Stomach (tissue), 9 donors: ENCODE measurements around the gene CCN2. TPM values are rescaled to one million over a fixed set of nuclear protein-coding genes. Genes with fewer than 3 reads are reported as not detected.

Source experiments
- DNase-seq, 2 donors: peaks; one replicate each; pipeline versions ENCODE4 v3.0.0 to v3.0.0-alpha.2; 2013 to 2019
- H3K27ac ChIP-seq, 5 donors: fragments of 200-600 bp in 4 of 5; sonication (generic) in 4 of 5; one replicate each; pipeline ENCODE4 v1.5.1; 2013 to 2019; ENCODE audit warnings: mild to moderate bottlenecking in 1 of 5, moderate library complexity in 1 of 5
- H3K27me3 ChIP-seq, 3 donors: fragments of 200-600 bp; sonication (generic); one replicate each; pipeline ENCODE4 v1.5.1; 2017 to 2019; ENCODE audit warnings: mixed run types in 1 of 3
- H3K36me3 ChIP-seq, 4 donors: fragments of 200-600 bp; sonication (generic); 1 replicate in 3 of 4; 2 replicates in 1 of 4; pipeline ENCODE4 v1.5.1; 2016 to 2019
- H3K4me1 ChIP-seq, 4 donors: fragments of 200-600 bp; sonication (generic); one replicate each; pipeline ENCODE4 v1.5.1; 2016 to 2019
- H3K4me3 ChIP-seq, 4 donors: fragments of 200-600 bp; sonication (generic) in 3 of 4; one replicate each; pipeline ENCODE4 v1.5.1; 2016 to 2019; ENCODE audit warnings: mild to moderate bottlenecking in 1 of 4
- H3K9me3 ChIP-seq, 4 donors: fragments of 200-600 bp; sonication (generic); one replicate each; pipeline ENCODE4 v1.5.1; 2016 to 2019
- CTCF ChIP-seq, 7 experiments: fragments of 450-650 bp in 4 of 7; fragments of 200-600 bp in 3 of 7; sonication (generic) in 3 of 7; IDR thresholded peaks; one replicate each; pipeline ENCODE4 v1.5.1; 2016 to 2019; ENCODE audit warnings: antibody characterized with exemption in 7 of 7, control low read depth in 2 of 7, mild to moderate bottlenecking in 1 of 7
- EP300 ChIP-seq: sonication (generic); formaldehyde crosslinking; IDR thresholded peaks from one replicate; pipeline ENCODE4 v1.6.1; 2017; ENCODE audit warnings: antibody characterized with exemption
- POLR2A ChIP-seq, 4 donors: fragments of 450-650 bp; IDR thresholded peaks; one replicate each; pipeline ENCODE4 v1.6.1; 2016; ENCODE audit warnings: antibody characterized with exemption in 4 of 4, control low read depth in 2 of 4, mild to moderate bottlenecking in 1 of 4, moderate library complexity in 1 of 4
- POLR2AphosphoS5 ChIP-seq, 3 donors: sonication (generic); formaldehyde crosslinking; IDR thresholded peaks; one replicate each; pipeline ENCODE4 v1.6.1; 2016; ENCODE audit warnings: antibody characterized with exemption in 3 of 3
- WGBS, 5 donors: extraction: QIAGEN DNeasy Blood & Tissue Kit in 3 of 5; methylation state at CpG; one replicate each; pipeline versions ENCODE4 v1.1.5 to v1.1.7; 2013 to 2018; 5-methylcytosine and 5-hydroxymethylcytosine counted together
- intact Hi-C: fragments of 100-400 bp; cut with DNase I; formaldehyde crosslinking; loops from one replicate; pipeline ENCODE4 v1.15.1; 2023; ENCODE audit warnings: low total_unique reads
- polyA plus RNA-seq, 3 donors: library from polyadenylated mRNA; stranded (reverse); fragments of 200-250 nt; gene quantifications; one replicate each; pipeline ENCODE4 v1.2.3, GENCODE V29; 2013
- total RNA-seq, 5 donors: library from RNA; depleted of rRNA; stranded (reverse); fragments of >200 nt; gene quantifications; one replicate each; pipeline versions ENCODE4 v1.1.0 to v1.2.3, GENCODE V29; 2014 to 2016
- donor health status: healthy with polysubstance abuse.
- donor health status: Bipolar disorder and iron deficiency.
- donor health status: healthy.

Gene CCN2
- total and polyA plus RNA-seq, 8 donors, result 38.5 to 317 (median 89.3) TPM

GRCh38 chr6:131972741-131973140, 21.6 kb upstream of the CCN2 start:
- no peaks in the 10 kb centered on the region for H3K27me3 ChIP-seq
- intact Hi-C loops, result no loop called here
- H3K9me3 ChIP-seq, result no peaks in the 10 kb centered on the region
- TF ChIP-seq POLR2AphosphoS5 (IDR thresholded peaks at IDR 0.05) (no peak), EP300 (no peak), CTCF (IDR thresholded peaks at IDR 0.05) (no peak), POLR2A (IDR thresholded peaks at IDR 0.05) (no peak)
- WGBS, 5 donors, result 44 to 69% (median 54%) methylated on average over 2 of the region's 2 CpGs
- no peak for DNase-seq
- no peak overlapping the region for H3K4me3 ChIP-seq
- no peak overlapping the region for H3K27ac ChIP-seq
- H3K36me3 ChIP-seq, result no peaks in the 10 kb centered on the region
- peaks cover 0 to 16% (median 5%) of the 10 kb centered on the region in 4 donors for H3K4me1 ChIP-seq

- no peaks in the 10 kb centered on the region for H3K9me3 ChIP-seq
Observed at GRCh38 chr6:131970076-131970859, 19.1 kb upstream of the CCN2 start.

GRCh38 chr6:131968656-131969055, 17.5 kb upstream of the CCN2 start:
- Histone ChIP-seq H3K4me1 (peaks cover 0 to 20% (median 7%) of the 10 kb centered on the region in 4 donors), H3K27ac (no peak overlapping the region), H3K36me3 (no peaks in the 10 kb centered on the region), H3K27me3 (no peaks in the 10 kb centered on the region), H3K4me3 (no peak overlapping the region), H3K9me3 (no peaks in the 10 kb centered on the region)
- WGBS, 5 donors, result 78 to 93% (median 90%) methylated on average over 5 of the region's 5 CpGs
- DNase-seq, result peak in 1 of 2 donors; percentile 38
- intact Hi-C loops, result no loop called here
- TF ChIP-seq EP300 (no peak), CTCF (IDR thresholded peaks at IDR 0.05) (no peak), POLR2AphosphoS5 (IDR thresholded peaks at IDR 0.05) (no peak), POLR2A (IDR thresholded peaks at IDR 0.05) (no peak)

More at GRCh38 chr6:131970076-131970859, 19.1 kb upstream of the CCN2 start:
- 43 to 61% (median 61%) methylated on average over 2 of the region's 2 CpGs for WGBS, 5 donors
- TF ChIP-seq CTCF (IDR thresholded peaks at IDR 0.05), result no peak
- peaks cover 0 to 10% (median 4%) of the 10 kb centered on the region in 4 donors for H3K4me1 ChIP-seq
- no peaks in the 10 kb centered on the region for H3K36me3 ChIP-seq
- no peak overlapping the region for H3K4me3 ChIP-seq
- DNase-seq, result no peak
- no peaks in the 10 kb centered on the region for H3K27me3 ChIP-seq
- intact Hi-C loops, result no loop called here
- H3K27ac ChIP-seq, result no peak overlapping the region

GRCh38 chr6:131967948-131968347, 16.8 kb upstream of the CCN2 start:
- Histone ChIP-seq H3K27me3 (no peaks in the 10 kb centered on the region), H3K36me3 (no peaks in the 10 kb centered on the region), H3K27ac (no peak overlapping the region), H3K4me3 (no peak overlapping the region), H3K9me3 (no peaks in the 10 kb centered on the region), H3K4me1 (peaks cover 0 to 23% (median 9%) of the 10 kb centered on the region in 4 donors)
- no peak for TF ChIP-seq POLR2A (IDR thresholded peaks at IDR 0.05)
- WGBS, 5 donors, result 36 to 89% (median 48%) methylated on average over 1 of the region's 1 CpG
- intact Hi-C loops, result no loop called here
- DNase-seq, result no peak

GRCh38 chr6:131966443-131966842, 15.3 kb upstream of the CCN2 start:
- intact Hi-C loops, result no loop called here
- Histone ChIP-seq H3K27me3 (no peaks in the 10 kb centered on the region), H3K4me1 (peaks cover 0 to 23% (median 9%) of the 10 kb centered on the region in 4 donors), H3K9me3 (no peaks in the 10 kb centered on the region), H3K36me3 (no peaks in the 10 kb centered on the region), H3K4me3 (no peak overlapping the region), H3K27ac (no peak overlapping the region)
- no peak for DNase-seq
- WGBS, 5 donors, result 83 to 88% (median 86%) methylated on average over 6 of the region's 6 CpGs
- TF ChIP-seq POLR2AphosphoS5 (IDR thresholded peaks at IDR 0.05) (no peak), CTCF (IDR thresholded peaks at IDR 0.05) (no peak), EP300 (no peak), POLR2A (IDR thresholded peaks at IDR 0.05) (no peak)
